ENCODE measurements around the gene COL5A1. TPM values are rescaled to one million over a fixed set of nuclear protein-coding genes. Genes with fewer than 3 reads are reported as not detected.

COL5A1 gene
- total RNA-seq, 1 experiment from 2014 or later, result not detected

GRCh38 chr9:134621558-134622110 lies 20.0 kb upstream of the COL5A1 start:
- CTCF ChIA-PET, result interaction anchor here (0.6 kb wide), 1 partner anchor 123 kb away, joined by 4 read pairs; no protein-coding TSS in a partner anchor
- peaks cover 22% of the 10 kb centered on the region for H3K4me1 Mint-ChIP-seq (ENCODE audit: insufficient read depth, unreplicated experiment)
- no peak overlapping the region for H3K27ac Mint-ChIP-seq (ENCODE audit: low read depth, unreplicated experiment)

DNA sequence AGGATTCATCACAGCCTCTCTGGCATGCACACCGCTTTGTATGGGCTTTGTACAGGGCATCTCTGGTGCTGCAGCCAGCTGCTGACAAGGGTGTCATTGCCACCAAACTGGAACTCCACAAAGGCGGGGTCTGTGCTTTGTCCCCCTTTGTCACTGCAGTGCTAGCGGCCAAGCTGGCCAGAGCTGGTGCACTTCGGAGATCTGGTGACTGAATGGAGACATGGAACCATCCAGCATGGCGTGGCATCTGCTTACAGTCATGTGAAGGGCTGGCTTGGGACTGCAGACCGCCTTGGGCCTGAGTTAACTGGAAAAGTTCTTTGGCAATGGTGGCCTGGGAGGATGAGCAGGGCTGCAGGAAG lies 18.7 kb upstream of the COL5A1 start:
- ChIA-PET CTCF (no interaction called here), POLR2A (no interaction called here)
- H3K4me3 Mint-ChIP-seq (ENCODE audit: unreplicated experiment), result no peak overlapping the region
- BruUV-seq (replicated peaks), result no TSS peak
- H3K9me3 Mint-ChIP-seq (ENCODE audit: unreplicated experiment), result no peaks in the 10 kb centered on the region
- H3K27ac Mint-ChIP-seq (ENCODE audit: low read depth, unreplicated experiment), result no peak overlapping the region
- TF ChIP-seq, protein P1, sequence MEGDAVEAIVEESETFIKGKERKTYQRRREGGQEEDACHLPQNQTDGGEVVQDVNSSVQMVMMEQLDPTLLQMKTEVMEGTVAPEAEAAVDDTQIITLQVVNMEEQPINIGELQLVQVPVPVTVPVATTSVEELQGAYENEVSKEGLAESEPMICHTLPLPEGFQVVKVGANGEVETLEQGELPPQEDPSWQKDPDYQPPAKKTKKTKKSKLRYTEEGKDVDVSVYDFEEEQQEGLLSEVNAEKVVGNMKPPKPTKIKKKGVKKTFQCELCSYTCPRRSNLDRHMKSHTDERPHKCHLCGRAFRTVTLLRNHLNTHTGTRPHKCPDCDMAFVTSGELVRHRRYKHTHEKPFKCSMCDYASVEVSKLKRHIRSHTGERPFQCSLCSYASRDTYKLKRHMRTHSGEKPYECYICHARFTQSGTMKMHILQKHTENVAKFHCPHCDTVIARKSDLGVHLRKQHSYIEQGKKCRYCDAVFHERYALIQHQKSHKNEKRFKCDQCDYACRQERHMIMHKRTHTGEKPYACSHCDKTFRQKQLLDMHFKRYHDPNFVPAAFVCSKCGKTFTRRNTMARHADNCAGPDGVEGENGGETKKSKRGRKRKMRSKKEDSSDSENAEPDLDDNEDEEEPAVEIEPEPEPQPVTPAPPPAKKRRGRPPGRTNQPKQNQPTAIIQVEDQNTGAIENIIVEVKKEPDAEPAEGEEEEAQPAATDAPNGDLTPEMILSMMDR (IDR thresholded peaks at IDR 0.05; ENCODE audit: unreplicated experiment), result no peak
- intact Hi-C loops (cut with micrococcal nuclease), result no loop called here
- no peaks in the 10 kb centered on the region for H3K36me3 Mint-ChIP-seq (ENCODE audit: insufficient read depth, unreplicated experiment)
- H3K4me1 Mint-ChIP-seq (ENCODE audit: insufficient read depth, unreplicated experiment), result peaks cover 22% of the 10 kb centered on the region
- no peaks in the 10 kb centered on the region for H3K27me3 Mint-ChIP-seq (ENCODE audit: insufficient read depth, unreplicated experiment)
- no peak for DNase-seq (ENCODE audit: unreplicated experiment)

More at GRCh38 chr9:134621558-134622110, 20.0 kb upstream of the COL5A1 start:
- no peaks in the 10 kb centered on the region for H3K9me3 Mint-ChIP-seq (ENCODE audit: unreplicated experiment)
- POLR2A ChIA-PET, result no interaction called here
- no peaks in the 10 kb centered on the region for H3K27me3 Mint-ChIP-seq (ENCODE audit: insufficient read depth, unreplicated experiment)
- BruUV-seq (replicated peaks), result no TSS peak
- no peak overlapping the region for H3K4me3 Mint-ChIP-seq (ENCODE audit: unreplicated experiment)
- H3K36me3 Mint-ChIP-seq (ENCODE audit: insufficient read depth, unreplicated experiment), result no peaks in the 10 kb centered on the region
- intact Hi-C loops (cut with micrococcal nuclease), result no loop called here
- TF ChIP-seq, protein P1 (IDR thresholded peaks at IDR 0.05; ENCODE audit: unreplicated experiment), result no peak
- no peak for DNase-seq (ENCODE audit: unreplicated experiment)

DNA sequence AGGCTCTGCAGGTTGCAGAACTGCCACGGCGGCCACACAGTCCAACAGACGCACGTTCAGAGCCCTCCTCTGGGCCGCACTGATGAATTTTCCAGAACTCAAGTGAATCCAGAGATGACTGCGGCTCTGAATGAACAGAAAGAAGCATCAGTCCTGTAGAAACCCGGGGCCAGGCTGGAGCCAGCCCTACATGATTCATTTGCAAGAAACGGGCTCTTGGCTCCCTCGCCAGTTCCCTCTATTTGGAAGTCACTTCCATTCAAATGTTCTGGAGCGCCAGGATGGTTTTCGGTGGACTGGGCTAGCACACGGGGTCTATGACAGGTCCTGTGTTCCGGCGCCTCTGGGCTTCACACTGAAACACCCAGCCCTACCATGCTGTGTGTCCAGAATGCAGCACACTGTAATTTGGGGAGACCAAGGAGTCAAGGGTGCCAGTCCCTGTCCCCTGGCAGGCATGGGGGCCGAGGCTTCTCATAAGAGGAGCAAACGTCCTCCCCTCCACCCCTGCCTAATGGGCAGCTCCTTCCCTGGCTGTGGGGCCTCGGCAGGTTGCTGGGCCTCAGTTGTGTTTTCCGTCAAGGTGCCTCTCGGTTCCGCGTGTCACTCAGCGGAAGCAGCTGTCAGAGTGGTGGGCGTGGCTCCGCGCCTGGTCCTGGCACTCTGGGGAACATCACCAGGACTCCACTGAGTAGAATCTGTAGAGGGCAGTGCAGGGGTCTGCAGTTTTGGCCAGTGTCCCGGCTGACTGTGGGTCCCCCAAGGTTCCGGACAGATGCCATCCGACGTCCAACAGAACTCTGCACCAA lies 18.1 kb upstream of the COL5A1 start:
- H3K27ac Mint-ChIP-seq (ENCODE audit: low read depth, unreplicated experiment), result no peak overlapping the region
- CTCF ChIA-PET, result no interaction called here
- intact Hi-C loops (cut with micrococcal nuclease), result no loop called here

GRCh38 chr9:134624137-134624591 lies 17.4 kb upstream of the COL5A1 start:
- Mint-ChIP-seq H3K4me3 (ENCODE audit: unreplicated experiment) (no peak overlapping the region), H3K9me3 (ENCODE audit: unreplicated experiment) (no peaks in the 10 kb centered on the region), H3K36me3 (ENCODE audit: insufficient read depth, unreplicated experiment) (no peaks in the 10 kb centered on the region), H3K27me3 (ENCODE audit: insufficient read depth, unreplicated experiment) (no peaks in the 10 kb centered on the region), H3K27ac (ENCODE audit: low read depth, unreplicated experiment) (no peak overlapping the region), H3K4me1 (ENCODE audit: insufficient read depth, unreplicated experiment) (peaks cover 22% of the 10 kb centered on the region)
- ChIA-PET POLR2A (no interaction called here), CTCF (interaction anchor here (0.6 kb wide), 1 partner anchor 27 kb away, joined by 3 read pairs; no protein-coding TSS in a partner anchor)
- no peak for DNase-seq (ENCODE audit: unreplicated experiment)
- BruUV-seq (replicated peaks), result no TSS peak
- intact Hi-C loops (cut with micrococcal nuclease), result no loop called here
- TF ChIP-seq, protein P1 (IDR thresholded peaks at IDR 0.05; ENCODE audit: unreplicated experiment), result no peak

More for the DNA sequence above, 18.1 kb upstream of the COL5A1 start:
- H3K9me3 Mint-ChIP-seq (ENCODE audit: unreplicated experiment), result no peaks in the 10 kb centered on the region
- POLR2A ChIA-PET, result no interaction called here
- H3K4me3 Mint-ChIP-seq (ENCODE audit: unreplicated experiment), result no peak overlapping the region
- H3K4me1 Mint-ChIP-seq (ENCODE audit: insufficient read depth, unreplicated experiment), result peaks cover 22% of the 10 kb centered on the region
- H3K27me3 Mint-ChIP-seq (ENCODE audit: insufficient read depth, unreplicated experiment), result no peaks in the 10 kb centered on the region
- no peaks in the 10 kb centered on the region for H3K36me3 Mint-ChIP-seq (ENCODE audit: insufficient read depth, unreplicated experiment)
- no TSS peak for BruUV-seq (replicated peaks)
- TF ChIP-seq, protein P1 (IDR thresholded peaks at IDR 0.05; ENCODE audit: unreplicated experiment), result no peak
- DNase-seq (ENCODE audit: unreplicated experiment), result no peak

All from MCF 10A (cell line).